GM18907 (cell line): Measurements from ENCODE around the gene RETREG2.
"Not testable (repeated sequence)": the region's sequence is repeated elsewhere in the genome, so short reads cannot be mapped to it uniquely, and the experiment has no call there.

Experiments used
- ATAC-seq: cut with Tn5 transposase; IDR thresholded peaks from one replicate; pipeline ENCODE4 v1.9.1; 2021; ENCODE audit warnings: mild to moderate bottlenecking, moderate library complexity; ENCODE audit not compliant: unreplicated experiment

The RETREG2 gene

DNA sequence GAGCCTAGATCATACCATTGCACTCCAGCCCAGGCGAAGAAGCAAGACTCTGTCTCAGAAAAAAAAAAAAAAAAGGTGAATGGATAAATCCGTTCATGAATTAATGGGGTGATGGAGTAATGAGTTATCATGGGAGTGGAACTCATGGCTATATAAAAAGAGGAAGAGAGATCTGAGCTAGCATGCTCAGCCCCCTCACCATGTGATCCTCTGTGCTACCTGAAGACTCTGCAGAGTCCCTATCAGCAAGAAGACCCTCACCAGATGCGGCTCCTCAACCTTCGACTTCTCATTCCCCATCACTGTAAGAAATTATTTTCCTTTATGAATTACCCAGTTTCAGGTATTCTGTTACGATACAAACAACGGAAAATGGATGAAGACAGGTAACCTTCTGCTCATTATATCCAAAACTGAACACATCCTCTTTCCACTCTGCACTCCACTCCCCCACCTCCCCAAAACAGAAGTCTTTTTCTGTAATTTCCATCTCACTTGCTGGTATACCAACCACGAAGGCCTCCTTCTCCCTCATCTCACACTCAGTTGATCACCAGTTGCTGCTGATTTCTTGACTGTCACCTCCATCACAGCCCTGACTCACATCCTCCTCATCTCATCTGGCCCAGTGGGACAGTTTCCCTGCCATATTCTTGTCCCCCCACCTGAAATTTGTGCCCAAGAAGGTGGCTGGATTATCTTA lies 8.8 kb downstream of the RETREG2 start:
- no peak for ATAC-seq

DNA sequence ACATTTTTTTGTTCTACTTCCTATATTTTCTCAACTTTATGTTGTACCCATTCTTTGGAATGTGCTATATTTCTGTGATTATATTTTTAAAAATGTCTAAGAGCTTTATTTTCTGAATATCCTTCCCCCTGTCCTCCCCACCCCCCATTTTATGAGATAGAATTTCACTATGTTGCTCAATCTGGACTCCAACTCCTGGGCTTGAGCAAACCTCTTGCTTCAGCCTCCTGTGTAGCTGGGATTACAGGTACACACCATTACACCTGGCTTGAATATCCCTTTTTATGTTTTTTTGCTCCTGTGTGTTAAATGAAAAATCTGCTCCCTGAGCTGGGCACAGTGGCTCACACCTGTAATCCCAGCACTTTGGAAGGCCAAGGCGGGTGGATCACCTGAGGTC lies 19.3 kb downstream of the RETREG2 start:
- no peak for ATAC-seq

DNA sequence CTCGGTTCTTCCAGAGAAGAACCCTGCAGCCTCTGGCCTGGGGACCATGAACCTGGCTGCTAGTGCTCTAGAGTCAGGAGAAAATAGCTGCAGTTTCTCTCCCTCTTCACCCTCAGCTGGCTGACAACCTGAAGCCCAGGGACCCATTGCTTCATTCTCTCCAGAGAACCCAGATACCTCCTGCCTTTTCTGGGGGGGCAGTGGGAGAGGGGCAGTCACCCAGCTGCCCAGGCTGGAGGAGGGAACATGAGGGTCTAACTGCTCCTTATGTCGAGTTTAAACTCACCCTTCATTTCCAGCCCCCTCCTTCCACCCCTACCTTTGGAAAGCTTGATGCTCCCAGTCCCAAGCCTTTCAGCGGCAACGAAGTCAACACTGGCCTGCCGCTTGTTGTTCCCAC lies 20.9 kb downstream of the RETREG2 start:
- ATAC-seq = no peak

DNA sequence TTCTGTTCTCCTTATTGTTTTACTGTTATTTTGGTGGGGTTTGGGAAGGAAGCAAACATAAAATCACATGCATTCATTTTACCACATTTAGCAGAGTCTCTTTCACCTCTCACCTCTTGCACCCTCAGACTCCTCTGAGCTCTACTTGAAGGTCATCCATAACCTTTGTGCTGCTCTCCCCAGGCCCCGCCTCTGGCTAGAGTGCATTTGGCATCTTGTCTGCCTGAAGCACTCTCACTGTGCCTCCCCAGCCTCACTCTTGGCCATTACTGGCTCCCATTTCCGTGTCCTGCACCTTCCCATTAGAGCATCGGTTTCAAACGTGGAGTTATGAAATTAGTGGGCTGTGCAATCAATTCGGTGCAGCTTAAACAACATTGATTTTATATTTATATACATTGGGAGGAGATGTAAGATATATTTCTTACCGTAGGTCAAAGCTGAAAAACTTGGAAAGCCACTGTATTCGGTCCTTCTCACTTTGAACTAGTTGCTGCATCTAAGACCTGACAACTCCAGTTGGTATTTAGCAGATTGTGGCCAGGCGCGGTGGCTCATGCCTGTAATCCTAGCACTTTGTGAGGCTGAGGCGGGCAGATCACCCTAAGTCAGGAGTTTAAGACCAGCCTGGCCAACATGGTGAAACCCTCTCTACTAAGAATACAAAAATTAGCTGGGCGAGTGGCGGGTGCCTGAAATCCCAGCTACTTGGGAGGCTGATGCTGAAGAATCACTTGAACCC lies 21.6 kb downstream of the RETREG2 start:
- no peak for ATAC-seq

DNA sequence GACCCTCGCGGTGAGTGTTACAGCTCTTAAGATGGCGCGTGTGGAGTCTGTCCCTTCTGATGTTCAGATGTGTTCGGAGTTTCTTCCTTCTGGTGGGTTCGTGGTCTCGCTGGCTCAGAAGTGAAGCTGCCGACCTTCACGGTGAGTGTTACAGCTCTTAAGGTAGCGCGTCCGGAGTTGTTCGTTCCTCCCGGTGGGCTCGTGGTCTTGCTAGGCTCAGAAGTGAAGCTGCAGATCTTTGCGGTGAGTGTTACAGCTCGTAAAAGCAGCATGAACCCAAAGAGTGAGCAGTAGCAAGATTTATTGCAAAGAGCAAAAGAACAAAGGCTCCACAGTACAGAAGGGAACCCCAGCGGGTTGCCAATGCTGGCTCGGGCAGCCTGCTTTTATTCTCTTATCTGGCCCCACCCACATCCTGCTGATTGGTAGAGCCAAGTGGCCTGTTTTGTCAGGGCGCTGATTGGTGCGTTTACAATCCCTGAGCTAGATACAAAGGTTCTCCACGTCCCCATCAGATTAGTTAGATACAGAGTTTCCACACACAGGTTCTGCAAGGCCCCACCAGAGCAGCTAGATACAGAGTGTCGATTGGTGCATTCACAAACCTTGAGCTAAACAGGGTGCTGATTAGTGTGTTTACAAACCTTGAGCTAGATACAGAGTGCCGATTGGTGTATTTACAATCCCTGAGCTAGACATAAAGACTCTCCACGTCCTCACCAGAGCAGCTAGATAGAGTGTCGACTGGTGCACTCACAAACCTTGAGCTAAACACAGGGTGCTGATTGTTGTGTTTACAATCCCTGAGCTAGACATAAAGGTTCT lies 22.6 kb downstream of the RETREG2 start:
- ATAC-seq = not testable (repeated sequence)

DNA sequence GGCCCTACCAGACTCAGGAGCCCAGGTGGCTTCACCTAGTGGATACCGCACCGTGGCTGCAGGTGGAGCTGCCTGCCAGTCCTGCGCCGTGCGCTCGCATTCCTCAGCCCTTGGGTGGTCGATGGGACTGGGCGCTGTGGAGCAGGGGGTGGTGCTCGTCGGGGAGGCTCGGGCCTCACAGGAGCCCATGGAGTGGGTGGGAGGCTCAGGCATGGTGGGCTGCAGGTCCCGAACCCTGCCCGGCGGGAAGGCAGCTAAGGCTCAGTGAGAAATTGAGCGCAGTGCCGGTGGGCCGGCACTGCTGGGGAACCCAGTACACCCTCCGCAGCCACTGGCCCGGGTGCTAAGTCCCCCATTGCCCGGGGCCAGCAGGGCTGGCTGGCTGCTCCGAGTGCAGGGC lies 23.3 kb downstream of the RETREG2 start:
- not testable (repeated sequence) for ATAC-seq

DNA sequence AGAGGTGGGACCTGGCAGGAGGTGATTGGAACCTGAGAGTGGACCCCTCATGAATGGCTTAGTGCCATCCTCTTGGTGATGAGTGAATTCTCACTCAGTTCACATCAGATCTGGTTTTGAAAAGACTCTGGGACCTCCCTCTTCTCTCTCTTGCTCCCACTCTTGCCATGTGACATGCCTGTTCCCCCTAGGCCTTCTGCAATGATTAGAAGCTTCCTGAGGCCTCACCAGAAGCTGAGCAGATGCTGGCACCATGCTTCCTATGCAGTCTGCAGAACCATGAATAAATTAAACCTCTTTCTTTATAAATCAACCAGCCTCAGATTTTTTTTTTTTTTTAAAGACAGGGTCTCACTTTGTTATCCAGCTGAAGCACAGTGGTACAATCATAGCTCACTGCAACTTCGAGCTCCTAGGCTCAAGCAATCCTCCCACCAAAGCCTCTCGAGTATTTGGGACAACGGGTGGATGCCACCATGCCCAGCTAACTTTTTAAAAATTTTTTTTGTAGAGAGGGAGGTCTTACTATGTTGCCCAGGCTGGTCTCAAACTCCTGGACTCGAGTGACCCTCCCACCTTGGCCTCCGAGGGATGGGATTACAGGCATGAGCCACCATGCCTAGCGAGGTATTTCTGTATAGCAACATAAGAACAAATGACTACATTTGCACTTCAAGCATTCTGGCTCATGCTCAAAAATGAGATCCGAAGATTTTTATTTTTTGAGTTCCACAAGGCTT lies 26.5 kb downstream of the RETREG2 start:
- ATAC-seq = no peak

DNA sequence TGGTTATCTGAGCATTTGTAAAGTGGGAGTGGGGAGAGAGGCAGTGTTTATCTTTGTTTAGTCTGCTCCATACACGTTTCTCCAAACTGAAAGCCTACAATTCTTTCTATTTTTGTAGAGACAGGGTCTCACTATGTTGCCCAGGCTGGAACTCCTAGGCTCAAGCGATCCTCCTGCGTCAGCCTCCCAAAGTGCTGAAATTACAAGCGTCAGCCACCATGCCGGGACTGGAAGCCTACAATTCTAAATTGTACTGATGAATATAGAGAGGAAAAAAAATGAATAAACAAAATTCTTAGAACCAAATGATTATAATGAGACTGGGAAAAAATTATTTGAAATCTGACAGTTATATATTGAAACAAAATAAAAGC lies 27.1 kb downstream of the RETREG2 start:
- ATAC-seq = no peak

DNA sequence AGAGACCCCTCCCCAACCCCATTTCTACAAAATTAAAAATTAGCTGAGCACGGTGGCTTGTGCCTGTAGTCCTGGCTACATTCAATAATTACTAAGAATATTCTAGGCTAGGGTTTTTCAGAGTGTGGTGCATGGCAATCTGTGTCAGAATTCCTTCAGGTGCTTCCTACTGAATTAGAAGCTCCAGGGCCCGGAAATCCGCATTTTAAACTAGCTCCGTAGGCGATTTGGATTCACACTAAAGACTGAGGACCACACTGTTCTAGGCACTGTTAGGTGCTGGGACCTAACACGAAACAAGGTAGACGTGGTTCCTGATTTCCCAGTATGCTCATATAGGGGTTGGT lies 27.9 kb downstream of the RETREG2 start:
- no peak for ATAC-seq

DNA sequence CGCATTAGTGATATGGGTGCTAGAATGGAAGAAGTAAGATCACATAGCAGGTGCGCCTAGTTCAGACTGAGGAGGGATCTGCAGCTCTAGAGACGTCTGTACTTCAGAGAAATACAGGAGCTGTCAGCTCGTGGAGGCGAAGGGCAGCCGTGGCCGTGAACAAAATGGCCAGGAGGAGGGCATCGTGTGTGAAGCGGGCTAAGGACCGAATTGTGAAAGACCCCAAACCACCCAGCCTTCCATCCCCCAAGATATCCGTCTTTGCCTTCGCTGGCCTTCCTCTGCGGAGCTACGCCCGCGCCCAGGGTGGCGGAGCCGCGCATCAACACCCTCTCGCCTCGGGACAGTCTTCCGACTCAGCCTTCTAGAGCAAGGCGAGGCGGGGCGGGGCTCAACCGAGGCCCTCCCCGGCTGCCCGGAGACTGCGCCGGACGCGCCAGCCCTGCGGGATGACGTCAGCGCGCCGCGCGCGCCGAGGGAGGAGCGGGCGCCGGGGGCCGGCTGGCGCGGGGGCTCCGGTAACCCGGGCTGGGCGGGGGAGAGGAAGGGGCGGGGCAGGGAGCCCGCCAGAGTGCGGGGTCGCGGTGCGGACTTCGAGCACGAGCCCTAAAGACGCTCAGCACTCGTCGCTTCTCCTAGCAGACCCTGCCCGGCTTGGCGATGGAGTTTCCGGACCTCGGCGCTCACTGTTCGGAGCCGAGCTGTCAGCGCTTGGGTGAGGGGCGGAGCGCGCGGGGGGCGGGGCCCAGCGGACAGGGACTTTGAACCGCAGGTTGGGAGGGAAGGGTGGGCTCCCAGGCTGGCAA lies 28.5 kb downstream of the RETREG2 start, which contains the start of gene ZFAND2B:
TSS of gene ZFAND2B (plus strand) at position 455 of the 806 bp plus-strand sequence. CDS start at position 661, 206 bp downstream.
- peak; percentile 95 for ATAC-seq

DNA sequence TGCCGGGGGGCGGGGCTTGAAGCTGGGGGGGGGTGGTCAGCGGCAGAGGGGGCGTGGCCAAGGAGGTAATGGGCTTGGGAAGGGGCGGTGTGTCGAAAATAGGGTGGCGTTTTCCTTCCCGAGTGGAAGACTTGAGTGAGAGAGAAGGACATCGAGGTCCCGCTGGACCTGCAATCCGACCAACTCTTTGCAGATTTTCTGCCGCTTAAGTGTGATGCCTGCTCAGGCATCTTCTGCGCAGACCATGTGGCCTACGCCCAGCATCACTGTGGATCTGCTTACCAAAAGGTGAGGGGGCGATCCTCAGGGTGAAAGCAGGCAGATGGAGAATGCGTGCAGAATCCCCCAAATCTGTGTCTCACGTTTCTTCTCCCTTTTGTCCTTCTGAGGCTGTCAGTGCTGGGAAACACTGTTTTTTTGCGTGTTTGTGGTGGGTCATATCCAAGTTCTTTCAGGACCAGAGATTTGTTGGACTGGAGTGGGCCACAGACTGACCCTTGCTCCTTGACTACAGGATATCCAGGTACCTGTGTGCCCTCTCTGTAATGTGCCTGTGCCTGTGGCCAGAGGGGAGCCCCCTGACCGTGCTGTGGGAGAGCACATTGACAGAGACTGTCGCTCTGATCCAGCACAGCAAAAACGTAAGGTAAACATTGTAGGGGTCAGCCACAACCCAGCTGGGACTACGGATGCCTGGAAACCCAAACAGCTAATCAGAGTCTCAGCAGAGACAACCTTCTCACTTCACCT lies 29.2 kb downstream of the RETREG2 start:
- no peak for ATAC-seq

DNA sequence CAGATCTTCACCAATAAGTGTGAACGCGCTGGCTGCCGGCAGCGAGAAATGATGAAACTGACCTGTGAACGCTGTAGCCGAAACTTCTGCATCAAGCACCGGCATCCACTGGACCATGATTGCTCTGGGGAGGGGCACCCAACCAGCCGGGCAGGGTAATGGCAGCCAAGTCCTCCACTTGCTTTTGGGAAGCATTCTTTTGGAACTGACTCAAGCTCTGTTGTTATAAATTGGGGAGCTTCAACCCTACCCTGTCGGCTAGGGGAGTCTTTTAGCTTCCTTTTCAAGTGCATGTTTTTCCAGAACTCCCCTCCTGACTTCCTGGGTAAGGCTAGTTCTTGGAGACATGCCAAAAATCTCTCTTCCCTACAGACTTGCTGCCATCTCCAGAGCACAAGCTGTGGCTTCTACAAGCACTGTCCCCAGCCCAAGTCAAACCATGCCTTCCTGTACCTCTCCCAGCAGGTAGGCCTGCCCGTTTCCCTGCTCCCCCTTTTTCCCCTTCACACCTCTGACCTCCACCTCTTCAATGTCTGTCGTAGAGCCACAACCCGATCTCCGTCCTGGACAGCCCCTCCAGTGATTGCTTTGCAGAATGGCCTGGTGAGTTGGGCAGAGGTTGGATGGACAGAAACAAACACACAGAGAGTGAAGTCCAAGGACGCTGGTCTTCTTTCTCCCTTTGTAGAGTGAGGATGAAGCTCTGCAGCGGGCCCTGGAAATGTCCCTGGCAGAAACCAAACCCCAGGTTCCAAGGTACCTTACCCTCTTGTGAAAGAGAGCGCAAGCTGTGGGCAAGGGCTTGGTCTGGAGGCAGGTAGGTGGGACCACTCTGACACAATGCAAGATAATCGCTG lies 30.0 kb downstream of the RETREG2 start:
- ATAC-seq = no peak

DNA sequence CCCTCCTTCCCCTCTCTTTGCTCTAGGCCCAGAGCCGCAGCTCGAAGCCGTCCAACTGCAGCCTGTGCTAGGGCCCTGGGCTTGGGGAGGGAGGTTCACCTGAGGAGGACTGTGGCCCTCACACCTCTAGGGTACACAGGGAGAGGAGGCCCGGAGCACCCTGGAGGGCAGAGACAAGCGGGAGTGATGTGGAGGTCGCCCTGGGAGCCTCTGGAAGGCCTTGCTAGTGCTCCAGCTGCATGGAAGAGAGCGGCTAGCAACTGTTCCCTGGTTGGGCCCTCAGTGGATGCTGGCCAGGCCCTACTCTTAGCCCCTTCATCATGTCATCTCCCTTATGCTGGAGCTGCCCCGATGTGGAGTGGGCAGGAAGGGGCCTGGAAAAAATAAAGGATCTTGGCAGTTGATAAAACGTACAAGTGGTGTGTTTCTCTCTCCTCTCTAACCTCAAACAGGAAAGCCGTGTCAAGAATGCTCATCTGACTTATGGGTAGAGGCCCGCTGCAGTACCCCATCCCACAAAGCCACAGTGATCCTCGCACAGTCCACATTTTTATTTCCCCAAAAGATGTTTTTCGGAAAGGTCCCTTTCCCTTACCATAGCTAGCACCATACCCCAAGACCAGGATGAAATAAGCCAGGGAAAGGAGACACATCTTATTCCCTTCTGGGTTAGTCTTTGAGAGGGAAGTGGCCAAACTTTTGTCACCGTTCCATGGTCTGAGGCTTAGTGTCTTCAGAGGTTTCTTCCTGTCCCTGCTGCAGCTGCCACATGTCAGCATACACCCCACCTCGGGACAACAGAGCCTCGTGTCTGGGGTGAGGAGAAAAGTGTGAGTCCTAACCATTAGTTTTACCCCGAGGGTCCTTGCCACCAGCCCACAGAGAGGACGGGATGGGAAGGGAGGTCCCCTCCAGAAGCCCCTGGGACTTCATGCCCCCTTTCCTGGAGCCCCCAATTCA lies 31.4 kb downstream of the RETREG2 start:
- ATAC-seq = no peak

DNA sequence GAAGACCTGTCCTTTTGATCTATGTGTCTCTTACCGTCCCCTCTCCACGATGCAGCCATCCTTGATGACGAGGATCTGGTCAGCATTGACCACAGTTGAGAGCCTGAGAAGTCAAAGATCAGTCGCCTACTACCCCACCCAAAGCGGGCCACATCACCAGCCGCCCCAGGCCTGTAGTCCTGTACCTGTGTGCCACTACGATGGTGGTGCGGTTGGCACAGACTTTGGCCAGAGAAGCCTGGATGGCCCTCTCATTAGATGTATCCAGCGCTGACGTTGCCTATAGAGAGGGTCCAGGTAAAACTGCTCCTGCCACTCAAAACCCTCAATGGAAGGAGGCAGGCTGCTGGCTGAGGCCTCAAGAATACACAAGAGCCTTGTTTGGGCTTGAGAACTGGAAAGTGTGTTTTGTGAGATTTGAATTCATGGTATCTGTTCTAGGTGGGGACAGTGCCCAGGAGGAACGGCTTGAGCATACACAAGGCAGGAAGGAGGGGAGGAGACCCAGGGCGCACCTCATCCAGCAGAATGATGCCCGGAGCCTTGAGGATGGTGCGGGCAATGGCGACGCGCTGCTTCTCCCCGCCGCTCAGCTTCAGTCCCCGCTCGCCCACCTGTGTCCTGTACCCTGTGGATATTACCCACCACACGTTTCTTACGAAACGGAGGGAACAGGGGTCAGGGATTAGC lies 32.3 kb downstream of the RETREG2 start:
- ATAC-seq = no peak

DNA sequence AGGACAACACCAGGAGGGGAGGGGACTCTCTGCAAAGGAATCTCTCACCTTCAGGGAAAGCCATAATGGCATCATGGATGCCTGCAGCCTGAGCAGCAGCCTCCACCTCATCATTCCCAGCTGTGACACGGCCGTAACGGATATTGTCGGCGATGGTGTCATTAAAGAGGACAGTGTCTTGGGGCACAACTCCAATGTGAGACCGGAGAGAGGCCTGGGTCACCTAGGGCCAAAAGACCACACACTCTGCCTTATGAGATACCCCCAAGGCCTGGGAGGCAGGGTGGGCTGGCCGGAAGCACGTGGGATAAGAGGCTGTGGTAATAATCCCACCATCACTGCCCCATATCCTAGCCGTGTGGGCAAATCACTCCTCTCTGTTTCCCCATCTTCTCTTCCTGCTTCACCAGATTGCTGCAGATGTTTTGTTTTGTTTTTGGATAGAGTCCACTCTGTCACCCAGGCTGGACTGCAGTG lies 32.8 kb downstream of the RETREG2 start:
- ATAC-seq = no peak

DNA sequence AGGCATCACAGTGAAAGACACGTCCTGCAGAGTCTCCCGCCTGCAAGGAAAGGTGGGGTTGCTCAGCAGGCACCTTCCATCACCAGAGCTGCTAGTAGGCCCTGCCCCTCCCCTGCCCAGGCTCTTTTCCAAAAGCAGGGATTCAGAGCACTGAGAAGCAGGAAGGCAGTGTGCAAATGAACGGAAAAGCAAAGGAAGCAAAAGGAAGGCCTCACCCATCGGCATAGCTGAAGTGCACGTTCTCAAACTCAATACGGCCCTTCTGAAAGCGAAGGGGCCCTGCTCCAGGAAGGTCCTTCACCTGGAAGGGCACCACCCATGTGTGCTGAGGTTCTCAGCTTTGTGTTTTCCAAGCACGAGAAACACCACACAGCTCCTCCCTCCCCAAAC lies 34.9 kb downstream of the RETREG2 start:
- no peak for ATAC-seq
